Ishikawa (cell line): ENCODE results near the gene RARA.

ENCODE experiments used
- CEBPB ChIP-seq: IDR thresholded peaks from 2 replicates; pipeline ENCODE4 v1.6.1; 2012
- CREB1 ChIP-seq: IDR thresholded peaks from 2 replicates; pipeline ENCODE4 v1.6.1; 2012; ENCODE audit warnings: low read depth
- EP300 ChIP-seq: IDR thresholded peaks from 2 replicates; pipeline ENCODE4 v1.6.1; 2012; ENCODE audit warnings: borderline replicate concordance
- FOXM1 ChIP-seq: IDR thresholded peaks from 2 replicates; pipeline ENCODE4 v1.6.1; 2012; ENCODE audit warnings: low read depth, borderline replicate concordance
- RAD21 ChIP-seq: IDR thresholded peaks from 2 replicates; pipeline ENCODE4 v1.6.1; 2012; ENCODE audit warnings: low read depth
- TAF1 ChIP-seq: IDR thresholded peaks from 2 replicates; pipeline ENCODE4 v1.6.1; 2012; ENCODE audit warnings: low read depth, mild to moderate bottlenecking
- TEAD4 ChIP-seq: IDR thresholded peaks from 2 replicates; pipeline ENCODE4 v1.6.1; 2012
- ZBTB7A ChIP-seq: IDR thresholded peaks from 2 replicates; pipeline ENCODE4 v1.6.1; 2012; ENCODE audit warnings: low read depth
- TF ChIP-seq, protein P1 (sequence below): IDR thresholded peaks from 2 replicates; pipeline ENCODE4 v1.6.1; 2012
- TF ChIP-seq, protein P2 (sequence below): IDR thresholded peaks from 2 replicates; pipeline ENCODE4 v1.6.1; 2012
- TF ChIP-seq, protein P3 (sequence below): IDR thresholded peaks from 2 replicates; pipeline ENCODE4 v1.6.1; 2012; ENCODE audit warnings: low read depth, mild to moderate bottlenecking

DNA sequence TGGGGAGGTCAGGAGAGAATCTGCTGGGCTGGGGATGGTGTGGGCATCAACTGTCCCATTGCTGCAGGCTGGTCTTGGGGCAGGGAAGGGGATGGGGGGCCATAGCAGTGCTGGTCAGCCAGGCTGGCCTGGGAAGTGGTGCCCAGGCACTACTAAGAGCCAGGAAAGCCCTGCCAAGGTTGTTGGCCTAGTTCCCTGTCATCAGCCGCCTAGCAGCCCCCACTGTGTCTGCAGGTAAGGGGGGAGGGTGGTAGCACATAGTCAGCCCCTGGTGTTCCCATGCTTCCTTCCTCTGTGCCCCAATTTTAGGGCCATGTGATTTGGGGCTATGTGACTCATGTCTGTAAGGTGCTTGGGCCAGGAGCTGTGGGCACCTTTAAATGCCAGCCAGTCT lies 37.8 kb downstream of the RARA start:
- TF ChIP-seq TAF1 (no peak), TEAD4 (no peak), CEBPB (no peak), EP300 (no peak), FOXM1 (no peak), ZBTB7A (no peak), CREB1 (no peak), RAD21 (no peak)
- TF ChIP-seq, protein P1, sequence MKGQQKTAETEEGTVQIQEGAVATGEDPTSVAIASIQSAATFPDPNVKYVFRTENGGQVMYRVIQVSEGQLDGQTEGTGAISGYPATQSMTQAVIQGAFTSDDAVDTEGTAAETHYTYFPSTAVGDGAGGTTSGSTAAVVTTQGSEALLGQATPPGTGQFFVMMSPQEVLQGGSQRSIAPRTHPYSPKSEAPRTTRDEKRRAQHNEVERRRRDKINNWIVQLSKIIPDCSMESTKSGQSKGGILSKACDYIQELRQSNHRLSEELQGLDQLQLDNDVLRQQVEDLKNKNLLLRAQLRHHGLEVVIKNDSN, result no peak
- TF ChIP-seq, protein P2, sequence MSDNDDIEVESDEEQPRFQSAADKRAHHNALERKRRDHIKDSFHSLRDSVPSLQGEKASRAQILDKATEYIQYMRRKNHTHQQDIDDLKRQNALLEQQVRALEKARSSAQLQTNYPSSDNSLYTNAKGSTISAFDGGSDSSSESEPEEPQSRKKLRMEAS, result no peak
- TF ChIP-seq, protein P3, sequence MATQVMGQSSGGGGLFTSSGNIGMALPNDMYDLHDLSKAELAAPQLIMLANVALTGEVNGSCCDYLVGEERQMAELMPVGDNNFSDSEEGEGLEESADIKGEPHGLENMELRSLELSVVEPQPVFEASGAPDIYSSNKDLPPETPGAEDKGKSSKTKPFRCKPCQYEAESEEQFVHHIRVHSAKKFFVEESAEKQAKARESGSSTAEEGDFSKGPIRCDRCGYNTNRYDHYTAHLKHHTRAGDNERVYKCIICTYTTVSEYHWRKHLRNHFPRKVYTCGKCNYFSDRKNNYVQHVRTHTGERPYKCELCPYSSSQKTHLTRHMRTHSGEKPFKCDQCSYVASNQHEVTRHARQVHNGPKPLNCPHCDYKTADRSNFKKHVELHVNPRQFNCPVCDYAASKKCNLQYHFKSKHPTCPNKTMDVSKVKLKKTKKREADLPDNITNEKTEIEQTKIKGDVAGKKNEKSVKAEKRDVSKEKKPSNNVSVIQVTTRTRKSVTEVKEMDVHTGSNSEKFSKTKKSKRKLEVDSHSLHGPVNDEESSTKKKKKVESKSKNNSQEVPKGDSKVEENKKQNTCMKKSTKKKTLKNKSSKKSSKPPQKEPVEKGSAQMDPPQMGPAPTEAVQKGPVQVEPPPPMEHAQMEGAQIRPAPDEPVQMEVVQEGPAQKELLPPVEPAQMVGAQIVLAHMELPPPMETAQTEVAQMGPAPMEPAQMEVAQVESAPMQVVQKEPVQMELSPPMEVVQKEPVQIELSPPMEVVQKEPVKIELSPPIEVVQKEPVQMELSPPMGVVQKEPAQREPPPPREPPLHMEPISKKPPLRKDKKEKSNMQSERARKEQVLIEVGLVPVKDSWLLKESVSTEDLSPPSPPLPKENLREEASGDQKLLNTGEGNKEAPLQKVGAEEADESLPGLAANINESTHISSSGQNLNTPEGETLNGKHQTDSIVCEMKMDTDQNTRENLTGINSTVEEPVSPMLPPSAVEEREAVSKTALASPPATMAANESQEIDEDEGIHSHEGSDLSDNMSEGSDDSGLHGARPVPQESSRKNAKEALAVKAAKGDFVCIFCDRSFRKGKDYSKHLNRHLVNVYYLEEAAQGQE, result no peak
